ENCODE results near the gene IFNLR1.
A peak's percentile ranks its signal among the peaks of the same experiment; 100 is the strongest.

Gene IFNLR1

GRCh38 chr1:24117722-24118409 lies 69.2 kb downstream of the IFNLR1 start:
- Mint-ChIP-seq H3K4me1 (peaks cover 13% of the 10 kb centered on the region), H3K9me3 (no peaks in the 10 kb centered on the region), H3K4me3 (no peak overlapping the region), H3K27ac (peak overlapping the region; percentile 48), H3K27me3 (ENCODE audit: low read depth, poor library complexity) (peaks cover 25% of the 10 kb centered on the region), H3K36me3 (ENCODE audit: low read depth) (no peaks in the 10 kb centered on the region)
- TF ChIP-seq, protein P1, sequence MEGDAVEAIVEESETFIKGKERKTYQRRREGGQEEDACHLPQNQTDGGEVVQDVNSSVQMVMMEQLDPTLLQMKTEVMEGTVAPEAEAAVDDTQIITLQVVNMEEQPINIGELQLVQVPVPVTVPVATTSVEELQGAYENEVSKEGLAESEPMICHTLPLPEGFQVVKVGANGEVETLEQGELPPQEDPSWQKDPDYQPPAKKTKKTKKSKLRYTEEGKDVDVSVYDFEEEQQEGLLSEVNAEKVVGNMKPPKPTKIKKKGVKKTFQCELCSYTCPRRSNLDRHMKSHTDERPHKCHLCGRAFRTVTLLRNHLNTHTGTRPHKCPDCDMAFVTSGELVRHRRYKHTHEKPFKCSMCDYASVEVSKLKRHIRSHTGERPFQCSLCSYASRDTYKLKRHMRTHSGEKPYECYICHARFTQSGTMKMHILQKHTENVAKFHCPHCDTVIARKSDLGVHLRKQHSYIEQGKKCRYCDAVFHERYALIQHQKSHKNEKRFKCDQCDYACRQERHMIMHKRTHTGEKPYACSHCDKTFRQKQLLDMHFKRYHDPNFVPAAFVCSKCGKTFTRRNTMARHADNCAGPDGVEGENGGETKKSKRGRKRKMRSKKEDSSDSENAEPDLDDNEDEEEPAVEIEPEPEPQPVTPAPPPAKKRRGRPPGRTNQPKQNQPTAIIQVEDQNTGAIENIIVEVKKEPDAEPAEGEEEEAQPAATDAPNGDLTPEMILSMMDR (IDR thresholded peaks at IDR 0.05) = no peak
- DNase-seq = no peak

DNA sequence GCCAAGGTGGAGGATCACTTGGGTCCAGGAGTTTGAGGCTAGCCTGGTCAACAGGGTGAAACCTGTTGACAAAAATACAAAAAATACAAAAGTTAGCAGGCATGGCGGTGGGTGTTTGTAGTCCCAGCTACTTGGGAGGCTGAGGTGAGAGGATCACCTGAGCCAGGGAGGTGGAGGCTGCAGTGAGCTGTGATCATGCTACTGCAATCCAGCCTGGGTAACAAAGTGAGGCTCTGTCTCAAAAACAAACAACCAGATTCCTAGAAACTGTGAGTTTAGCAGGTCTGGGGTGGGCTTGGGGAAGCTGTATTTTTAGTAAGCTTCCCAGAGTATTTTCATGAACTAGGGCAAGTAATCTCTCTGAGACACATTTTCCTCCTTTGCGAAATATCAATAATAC lies 70.0 kb downstream of the IFNLR1 start:
- no peaks in the 10 kb centered on the region for H3K9me3 Mint-ChIP-seq
- H3K27me3 Mint-ChIP-seq (ENCODE audit: low read depth, poor library complexity) = peaks cover 27% of the 10 kb centered on the region
- peaks cover 20% of the 10 kb centered on the region for H3K4me1 Mint-ChIP-seq
- H3K27ac Mint-ChIP-seq = no peak overlapping the region
- DNase-seq = no peak
- TF ChIP-seq, protein P1 (IDR thresholded peaks at IDR 0.05) = no peak
- H3K36me3 Mint-ChIP-seq (ENCODE audit: low read depth) = no peaks in the 10 kb centered on the region
- no peak overlapping the region for H3K4me3 Mint-ChIP-seq

DNA sequence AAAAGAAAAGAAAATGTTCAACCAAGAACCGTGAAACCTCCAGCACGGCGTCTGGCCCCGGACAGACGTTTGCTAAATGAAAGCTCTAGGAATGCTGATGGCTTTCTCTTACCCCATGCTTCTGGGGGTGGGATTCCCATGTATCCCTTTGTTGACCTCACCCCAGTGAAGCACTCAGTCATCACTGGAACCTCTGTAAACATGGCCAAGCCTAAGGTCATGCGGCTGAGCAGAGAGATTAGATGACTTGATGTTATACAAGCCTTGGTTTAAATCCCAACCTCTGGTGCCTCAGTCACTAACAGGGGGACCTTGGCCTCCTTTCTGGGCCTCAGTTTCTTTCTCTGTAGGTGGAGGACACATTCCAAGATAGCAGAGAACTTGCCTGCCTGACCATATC lies 72.3 kb downstream of the IFNLR1 start:
- no peak overlapping the region for H3K27ac Mint-ChIP-seq
- no peak overlapping the region for H3K4me3 Mint-ChIP-seq
- H3K4me1 Mint-ChIP-seq = peaks cover 34% of the 10 kb centered on the region
- H3K27me3 Mint-ChIP-seq (ENCODE audit: low read depth, poor library complexity) = peaks cover 26% of the 10 kb centered on the region
- H3K9me3 Mint-ChIP-seq = no peaks in the 10 kb centered on the region
- no peak for DNase-seq
- no peaks in the 10 kb centered on the region for H3K36me3 Mint-ChIP-seq (ENCODE audit: low read depth)
- TF ChIP-seq, protein P1 (IDR thresholded peaks at IDR 0.05) = no peak

DNA sequence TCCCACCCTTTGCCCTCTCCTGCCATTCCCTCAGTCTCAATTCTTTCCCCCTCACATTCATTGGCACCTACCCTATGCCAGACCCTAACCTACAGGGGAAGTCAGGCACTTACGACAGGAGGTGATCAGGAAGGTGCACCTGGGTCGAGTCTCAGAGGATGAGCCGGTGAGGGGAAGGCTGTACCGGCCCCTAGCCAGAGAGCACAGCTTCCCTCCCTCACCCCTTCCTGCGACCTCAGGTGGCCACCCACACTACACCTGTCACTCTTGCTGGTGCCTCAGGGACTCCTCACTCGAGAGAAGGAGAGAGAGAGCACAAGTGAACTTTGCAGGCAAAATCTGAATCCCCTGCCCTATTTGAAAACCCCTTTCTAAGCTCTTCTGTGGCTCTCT lies 73.5 kb downstream of the IFNLR1 start:
- H3K4me1 Mint-ChIP-seq = peaks cover 34% of the 10 kb centered on the region
- H3K4me3 Mint-ChIP-seq = no peak overlapping the region
- H3K36me3 Mint-ChIP-seq (ENCODE audit: low read depth) = no peaks in the 10 kb centered on the region
- no peak overlapping the region for H3K27ac Mint-ChIP-seq
- H3K27me3 Mint-ChIP-seq (ENCODE audit: low read depth, poor library complexity) = peaks cover 26% of the 10 kb centered on the region
- DNase-seq = no peak
- TF ChIP-seq, protein P1 (IDR thresholded peaks at IDR 0.05) = no peak
- no peaks in the 10 kb centered on the region for H3K9me3 Mint-ChIP-seq

DNA sequence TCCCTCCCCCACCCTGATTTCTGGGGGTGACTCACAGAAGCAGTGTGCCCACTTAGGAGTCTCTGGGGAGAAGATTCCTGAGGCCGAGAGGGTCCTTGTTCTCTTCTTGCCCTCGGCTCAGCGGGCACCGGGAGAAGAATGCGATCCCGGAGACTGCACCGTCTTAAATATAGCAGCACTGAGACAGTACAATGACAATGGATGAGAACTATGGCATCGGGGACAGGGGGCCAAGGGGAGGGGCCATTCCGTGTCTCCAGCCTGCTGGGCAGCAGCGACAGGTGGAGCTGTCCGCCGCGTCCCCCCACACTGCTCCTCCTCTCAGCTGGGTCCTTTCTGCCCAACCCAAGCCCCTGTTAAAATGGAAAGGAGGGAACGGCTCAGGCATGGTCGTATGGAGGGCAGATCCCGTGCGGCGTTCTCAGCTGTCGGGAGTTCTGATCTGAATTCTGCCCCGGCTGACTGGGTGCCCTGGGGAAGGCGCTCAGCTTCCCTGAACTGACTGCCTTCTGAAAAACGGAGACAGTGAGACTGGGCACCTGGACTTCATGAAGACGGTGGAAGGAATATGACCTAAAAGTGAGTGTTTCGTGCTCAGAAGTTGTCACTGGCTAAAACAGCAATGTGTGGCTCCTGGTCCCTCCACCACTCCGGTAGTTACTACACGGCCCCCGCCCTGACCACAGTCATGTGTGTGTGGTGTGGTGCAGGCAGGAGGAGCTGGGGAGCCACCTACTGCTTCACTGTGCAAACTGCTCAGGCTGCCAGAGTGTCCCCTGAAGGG lies 74.9 kb downstream of the IFNLR1 start, which contains the start of gene MYOM3:
Gene MYOM3 (minus strand): TSS at position 140 of the 784 bp plus-strand sequence. CDS start 3,499 bp downstream, outside the sequence.
- Mint-ChIP-seq H3K36me3 (ENCODE audit: low read depth) (no peaks in the 10 kb centered on the region), H3K27ac (peak within 1 kb of the TSS; percentile 66), H3K27me3 (ENCODE audit: low read depth, poor library complexity) (peaks cover 26% of the 10 kb centered on the region), H3K9me3 (no peaks in the 10 kb centered on the region), H3K4me3 (peak within 1 kb of the TSS; percentile 60), H3K4me1 (peaks cover 35% of the 10 kb centered on the region)
- TF ChIP-seq, protein P1 (IDR thresholded peaks at IDR 0.05) = no peak
- DNase-seq = peak; percentile 59
